WTC11 (cell line): ENCODE measurements around the gene CACNA2D1. TPM values are rescaled to one million over a fixed set of nuclear protein-coding genes. Genes with fewer than 3 reads are reported as not detected.

Experiments
- ATAC-seq: fragments of 200-7000 bp; cut with Tn5 transposase; 2 replicates; pipeline ENCODE4 v1.10.0; 2021; ENCODE audit warnings: mild to moderate bottlenecking, moderate library complexity
- Bru-seq: library from RNA; stranded (reverse); fragments of 400-500 nt; gene quantifications from one replicate; lab custom pipeline; 2021; lab: Mats Ljungman, UMichigan
- CTCF ChIA-PET: fragments of 300-600 bp; sonication (Branson Sonifier 250); formaldehyde crosslinking; loops from one replicate; lab custom pipeline; 2021; ENCODE audit warnings: antibody characterized with exemption; lab: Charles Lee
- POLR2A ChIA-PET: fragments of 350-600 bp; sonication (Branson Sonifier 250); formaldehyde crosslinking; loops from one replicate; lab custom pipeline; 2021; ENCODE audit warnings: antibody characterized with exemption; lab: Charles Lee
- DNase-seq: peaks from one replicate; pipeline ENCODE4 v3.0.0; 2021; ENCODE audit warnings: low spot score
- H3K27ac Mint-ChIP-seq: 2 replicates; pipeline ENCODE4 v1.8.0; 2021; ENCODE audit warnings: mixed read lengths
- H3K27me3 Mint-ChIP-seq: 2 replicates; pipeline ENCODE4 v1.8.0; 2021; ENCODE audit warnings: low read depth, mild to moderate bottlenecking, moderate library complexity, mixed read lengths
- H3K36me3 Mint-ChIP-seq: 2 replicates; pipeline ENCODE4 v1.8.0; 2021; ENCODE audit warnings: mixed read lengths
- H3K4me1 Mint-ChIP-seq: 2 replicates; pipeline ENCODE4 v1.8.0; 2022; ENCODE audit warnings: mixed read lengths
- H3K4me3 Mint-ChIP-seq: 2 replicates; pipeline ENCODE4 v1.8.0; 2021; ENCODE audit warnings: mild to moderate bottlenecking, moderate library complexity, mixed read lengths
- H3K9me3 Mint-ChIP-seq: 2 replicates; pipeline ENCODE4 v1.8.0; 2021; ENCODE audit warnings: mixed read lengths
- CTCF ChIP-seq: fragments of 200-600 bp; IDR thresholded peaks from 2 replicates; pipeline ENCODE4 v1.8.0; 2022; ENCODE audit warnings: antibody characterized with exemption
- ESRRA ChIP-seq: sonication (generic); formaldehyde crosslinking; IDR thresholded peaks from 2 replicates; pipeline ENCODE4 v1.8.1; 2022; ENCODE audit warnings: mild to moderate bottlenecking, missing genetic modification reagents, borderline replicate concordance
- FOXP1 ChIP-seq: sonication (generic); formaldehyde crosslinking; IDR thresholded peaks from 2 replicates; pipeline ENCODE4 v1.8.0; 2022; ENCODE audit warnings: missing genetic modification reagents, mild to moderate bottlenecking, moderate library complexity, borderline replicate concordance
- GABPB1 ChIP-seq: sonication (generic); formaldehyde crosslinking; IDR thresholded peaks from 2 replicates; pipeline ENCODE4 v1.8.1; 2023; ENCODE audit warnings: mild to moderate bottlenecking, missing genetic modification reagents
- IRF1 ChIP-seq: sonication (generic); formaldehyde crosslinking; IDR thresholded peaks from 2 replicates; pipeline ENCODE4 v1.8.0; 2023; ENCODE audit warnings: missing genetic modification reagents
- KAT7 ChIP-seq: sonication (generic); formaldehyde crosslinking; IDR thresholded peaks from 2 replicates; pipeline ENCODE4 v1.8.1; 2023; ENCODE audit warnings: missing genetic modification reagents, mild to moderate bottlenecking, borderline replicate concordance
- OVOL2 ChIP-seq: fragments of 250-450 bp; sonication (Bioruptor Pico); IDR thresholded peaks from 2 replicates; pipeline ENCODE4 v1.9.0; 2021; ENCODE audit warnings: mild to moderate bottlenecking, borderline replicate concordance
- SOX15 ChIP-seq: fragments of 250-450 bp; sonication (Bioruptor Pico); IDR thresholded peaks from 2 replicates; pipeline ENCODE4 v1.9.0; 2021; ENCODE audit warnings: mild to moderate bottlenecking
- USF2 ChIP-seq: sonication (generic); formaldehyde crosslinking; IDR thresholded peaks from 2 replicates; pipeline ENCODE4 v1.8.1; 2023; ENCODE audit warnings: mild to moderate bottlenecking, missing genetic modification reagents, moderate library complexity
- ZNF121 ChIP-seq: sonication (generic); formaldehyde crosslinking; IDR thresholded peaks from 2 replicates; pipeline ENCODE4 v1.8.0; 2023; ENCODE audit warnings: missing genetic modification reagents
- ZNF423 ChIP-seq: fragments of 250-450 bp; sonication (Bioruptor Pico); IDR thresholded peaks from 2 replicates; pipeline ENCODE4 v2.1.2; 2022; ENCODE audit warnings: mild to moderate bottlenecking, moderate library complexity
- ZNF532 ChIP-seq: fragments of 250-450 bp; sonication (Bioruptor Pico); IDR thresholded peaks from 2 replicates; pipeline ENCODE4 v1.9.0; 2021; ENCODE audit warnings: mild to moderate bottlenecking, borderline replicate concordance
- long read RNA-seq, 3 experiments: library from RNA in 1 of 3; library from capped mRNA in 1 of 3; library from polyadenylated mRNA in 1 of 3; unstranded in 2 of 3; stranded (forward) in 1 of 3; transcript quantifications; one replicate each; pipeline ENCODE4 v2.0.0, GENCODE V29; 2021
- total RNA-seq: library from RNA; stranded (reverse); gene quantifications from 3 replicates; pipeline ENCODE4 v1.2.3, GENCODE V29; 2021

The CACNA2D1 gene
- 21.9 to 33.3 TPM (median 22.9 TPM) in 3 replicates for total RNA-seq
- Bru-seq, nascent RNA, result percentile 77 among the genes with signal in this experiment
- long read RNA-seq, experiment 1, partial matches to known transcripts, result 25 of 103 reads
- long read RNA-seq, experiment 1, other reads (novel, unspliced or antisense), result 78 of 103 reads
- long read RNA-seq, experiment 2, partial matches to known transcripts, result 3 of 29 reads
- long read RNA-seq, experiment 2, other reads (novel, unspliced or antisense), result 26 of 29 reads
- long read RNA-seq, experiment 3, result 0 reads

- ChIA-PET POLR2A (interaction anchor here (0.6 kb wide), 1 partner anchor 59 kb away, joined by 4 read pairs; no protein-coding TSS in a partner anchor), CTCF (interaction anchor here (1.0 to 1.1 kb wide), 2 partner anchors 38 to 209 kb away, joined by 4 to 5 read pairs; no protein-coding TSS in a partner anchor)
- DNase-seq, result peak; percentile 78
- no peaks in the 10 kb centered on the region for H3K9me3 Mint-ChIP-seq
- H3K4me1 Mint-ChIP-seq, result peaks cover 40% of the 10 kb centered on the region
- TF ChIP-seq ZNF121 (CRISPR knock-in tag), result no peak
- no peak for TF ChIP-seq FOXP1 (CRISPR knock-in tag)
- no peak for TF ChIP-seq SOX15 (CRISPR knock-in tag)
- 0 out of 2 replicates have a peak, but pooled peaks have one; percentile 45 for TF ChIP-seq ZNF423 (CRISPR knock-in tag)
- no peak for TF ChIP-seq ZNF532 (CRISPR knock-in tag)
- TF ChIP-seq GABPB1, result no peak
- no peak for TF ChIP-seq IRF1 (CRISPR knock-in tag)
- no peak for TF ChIP-seq ESRRA (CRISPR knock-in tag)
- TF ChIP-seq KAT7 (CRISPR knock-in tag), result peak; percentile 13; the same call in 1 of the 2 replicates
- TF ChIP-seq OVOL2 (CRISPR knock-in tag), result no peak
- H3K27me3 Mint-ChIP-seq, result peaks cover 11% of the 10 kb centered on the region
- peak within 1 kb of the TSS; percentile 96 for H3K27ac Mint-ChIP-seq
- H3K4me3 Mint-ChIP-seq, result peak within 1 kb of the TSS; percentile 96
- peak; percentile 75 for ATAC-seq
- no peaks in the 10 kb centered on the region for H3K36me3 Mint-ChIP-seq
Measured at GRCh38 chr7:82443547-82444219, at the start of gene CACNA2D1. TSS of gene CACNA2D1 (minus strand) at chr7:82443777.

GRCh38 chr7:82481499-82482097 is 38.0 kb upstream of the CACNA2D1 start:
- Mint-ChIP-seq H3K36me3 (peaks cover 6% of the 10 kb centered on the region), H3K27me3 (no peaks in the 10 kb centered on the region), H3K4me3 (no peak overlapping the region), H3K27ac (no peak overlapping the region), H3K4me1 (no peaks in the 10 kb centered on the region)
- no peak for DNase-seq
- ATAC-seq, result no peak
- ChIA-PET POLR2A (no interaction called here), CTCF (interaction anchor here (0.5 to 1.9 kb wide), 19 partner anchors 10 to 1625 kb away, joined by 3 to 11 read pairs (median 5); no protein-coding TSS in a partner anchor)
- no peak for TF ChIP-seq USF2 (CRISPR knock-in tag)
- peak; percentile 72 for TF ChIP-seq CTCF
- TF ChIP-seq, all 79 proteins: peak for 1
- H3K9me3 Mint-ChIP-seq, result peaks cover 18% of the 10 kb centered on the region
